Stimulated activated CD8-positive, alpha-beta memory T cell treated with anti-CD3 and anti-CD28 coated beads, Interleukin-4, amount 100 ng/mL, for 48 hours (primary cell): ENCODE data around the gene TFEB.

Experiments
- DNase-seq: peaks from one replicate; pipeline ENCODE4 v3.0.0-alpha.2; 2020

Gene TFEB

DNA sequence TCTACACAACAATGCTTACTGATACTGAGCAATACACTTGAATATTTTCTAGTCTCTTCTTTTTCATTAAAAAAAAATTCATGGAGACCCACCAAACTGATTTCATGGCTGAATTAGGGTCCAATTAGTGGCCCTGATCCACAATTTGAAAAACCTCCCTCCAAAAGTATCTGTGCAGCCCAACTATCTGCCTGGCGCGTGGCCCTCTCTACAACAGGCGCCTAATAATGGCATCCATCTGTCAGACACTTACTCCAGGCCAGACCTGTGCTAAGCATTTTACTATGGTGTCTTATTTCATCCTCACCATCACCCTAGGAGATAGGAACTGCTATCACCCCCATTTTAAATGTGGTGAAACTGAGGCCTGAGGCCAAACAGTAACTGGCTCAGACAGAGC, 14.0 kb downstream of the TFEB start:
- DNase-seq = no peak

DNA sequence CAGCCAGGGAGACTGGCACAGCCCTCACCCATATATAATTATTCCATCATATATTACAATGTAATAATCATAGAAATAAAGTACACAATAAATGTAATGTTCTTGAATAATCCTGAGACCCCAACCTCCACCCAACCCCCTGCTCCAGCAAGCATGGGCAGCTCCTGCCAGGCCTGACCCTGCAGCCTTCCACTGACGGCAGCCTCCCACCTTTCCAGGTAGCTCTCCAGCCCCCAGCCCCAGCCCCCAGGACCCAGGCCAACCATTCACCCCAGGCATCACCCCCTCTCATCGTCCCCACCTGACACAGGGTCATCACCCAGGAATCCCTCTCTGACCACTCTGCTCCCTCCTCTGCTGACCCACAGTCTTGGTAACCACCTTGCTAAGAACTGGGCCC, 14.6 kb downstream of the TFEB start:
- no peak for DNase-seq

- DNase-seq = no peak
These were observed 15.2 kb downstream of the TFEB start for GRCh38 chr6:41720262-41720620.

GRCh38 chr6:41719436-41720261, 15.8 kb downstream of the TFEB start:
- DNase-seq = no peak

DNA sequence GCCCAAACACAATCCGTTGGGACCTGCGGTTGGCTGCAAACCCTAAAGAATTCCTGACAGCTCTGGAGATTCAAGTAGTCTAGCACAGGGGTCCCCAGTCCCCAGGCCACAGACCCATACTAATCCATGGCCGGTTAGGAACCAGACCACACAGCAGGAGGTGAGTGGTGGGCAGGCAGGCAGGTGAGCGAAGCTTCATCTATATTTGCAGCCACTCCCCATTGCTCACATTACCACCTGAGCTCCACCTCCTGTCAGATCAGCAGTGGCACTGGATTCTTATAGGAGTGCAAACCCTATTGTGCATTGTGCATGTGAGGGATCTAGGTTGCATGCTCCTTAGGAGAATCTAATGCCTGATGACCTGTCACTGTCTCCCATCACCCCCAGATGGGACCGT, 16.6 kb downstream of the TFEB start:
- no peak for DNase-seq

DNA sequence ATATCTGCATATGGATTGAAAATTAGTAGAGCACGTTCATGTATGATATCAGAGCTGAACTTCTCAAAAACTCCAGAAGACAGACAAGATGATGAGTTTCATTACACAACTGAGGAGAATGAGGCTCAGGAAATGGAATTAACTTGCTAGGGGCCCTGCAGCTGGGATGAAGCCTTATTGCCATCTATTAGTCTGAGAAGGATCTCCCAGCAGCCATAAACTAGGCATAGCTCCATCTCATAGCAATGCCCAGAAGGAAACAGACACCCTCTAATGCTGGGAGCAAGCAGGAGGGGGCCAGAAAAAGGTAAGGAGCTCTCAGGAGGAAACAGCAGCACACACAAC, 18.0 kb downstream of the TFEB start:
- no peak for DNase-seq

DNA sequence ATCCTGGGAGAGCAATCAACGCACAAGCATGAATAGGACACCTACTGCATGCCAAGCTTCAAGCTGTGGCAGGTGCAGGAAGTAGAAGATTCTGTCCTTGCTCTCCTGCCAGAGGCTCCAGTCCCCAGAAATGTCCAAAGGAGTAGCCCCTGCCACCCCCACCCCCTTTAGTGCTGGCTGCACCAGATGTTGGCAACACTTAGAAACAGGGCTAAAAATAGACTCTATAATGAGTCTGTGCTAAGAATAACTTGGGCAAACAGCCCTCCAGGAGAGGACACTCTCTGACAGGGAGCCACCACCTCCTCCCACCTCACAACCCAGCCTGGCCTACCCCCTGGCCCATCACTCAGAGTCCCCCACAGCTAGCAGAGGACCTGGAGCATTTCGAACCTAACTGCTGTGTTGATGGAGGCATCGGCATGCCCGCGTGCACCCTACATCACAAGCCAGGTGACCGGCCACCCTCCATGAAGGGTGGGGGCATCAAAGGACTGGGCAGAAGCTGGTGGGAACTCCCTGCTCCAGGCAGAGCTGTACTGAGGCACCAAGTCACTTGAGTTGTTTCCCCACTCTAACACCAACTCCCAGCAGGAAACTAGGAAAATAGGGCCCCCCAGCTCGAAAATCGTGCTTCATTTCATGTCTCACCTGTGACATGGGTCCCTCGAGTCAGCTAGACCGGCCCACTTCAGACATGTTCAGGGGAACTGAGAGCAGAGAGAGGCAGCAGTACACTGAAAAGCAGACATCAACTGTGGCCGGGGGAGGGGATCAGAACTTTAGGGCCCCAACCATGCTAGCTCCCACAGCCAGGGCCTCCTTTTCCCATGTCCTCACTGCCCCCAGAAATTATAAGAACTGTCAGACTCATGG, 18.7 kb downstream of the TFEB start:
- DNase-seq = no peak

DNA sequence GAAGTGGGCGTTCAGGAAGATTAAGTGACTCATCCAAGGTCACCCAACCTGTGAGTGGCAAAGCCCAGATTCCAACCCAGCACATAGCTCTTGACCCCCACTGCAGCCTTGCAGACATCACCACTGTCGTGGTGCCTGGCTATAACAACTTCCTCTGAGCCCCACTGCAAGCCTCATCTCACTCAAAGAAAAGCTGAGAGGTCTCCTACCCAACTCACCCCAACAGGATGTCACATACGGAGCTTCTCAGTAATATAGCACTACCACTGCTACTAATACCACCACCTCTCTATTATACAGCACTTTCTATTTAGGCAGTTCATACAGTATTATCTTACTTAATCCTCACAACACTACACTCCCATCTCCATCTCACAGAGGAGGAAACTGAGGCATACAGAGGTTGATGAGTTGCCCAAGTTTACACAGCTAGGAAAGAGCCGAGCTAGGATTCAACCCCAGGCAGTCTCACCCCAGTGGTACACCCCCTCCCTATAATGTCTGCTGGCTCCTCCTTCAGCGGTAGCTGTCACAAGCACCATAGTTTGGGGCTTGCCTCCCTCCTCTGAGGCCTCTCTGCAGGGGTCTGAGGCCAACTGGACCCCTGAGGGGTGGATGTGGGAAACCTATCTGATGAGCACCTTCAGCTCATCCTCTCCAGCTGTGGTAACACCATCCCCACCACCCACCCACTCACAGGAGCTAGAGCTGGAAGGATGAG, 19.5 kb downstream of the TFEB start:
- no peak for DNase-seq

DNA sequence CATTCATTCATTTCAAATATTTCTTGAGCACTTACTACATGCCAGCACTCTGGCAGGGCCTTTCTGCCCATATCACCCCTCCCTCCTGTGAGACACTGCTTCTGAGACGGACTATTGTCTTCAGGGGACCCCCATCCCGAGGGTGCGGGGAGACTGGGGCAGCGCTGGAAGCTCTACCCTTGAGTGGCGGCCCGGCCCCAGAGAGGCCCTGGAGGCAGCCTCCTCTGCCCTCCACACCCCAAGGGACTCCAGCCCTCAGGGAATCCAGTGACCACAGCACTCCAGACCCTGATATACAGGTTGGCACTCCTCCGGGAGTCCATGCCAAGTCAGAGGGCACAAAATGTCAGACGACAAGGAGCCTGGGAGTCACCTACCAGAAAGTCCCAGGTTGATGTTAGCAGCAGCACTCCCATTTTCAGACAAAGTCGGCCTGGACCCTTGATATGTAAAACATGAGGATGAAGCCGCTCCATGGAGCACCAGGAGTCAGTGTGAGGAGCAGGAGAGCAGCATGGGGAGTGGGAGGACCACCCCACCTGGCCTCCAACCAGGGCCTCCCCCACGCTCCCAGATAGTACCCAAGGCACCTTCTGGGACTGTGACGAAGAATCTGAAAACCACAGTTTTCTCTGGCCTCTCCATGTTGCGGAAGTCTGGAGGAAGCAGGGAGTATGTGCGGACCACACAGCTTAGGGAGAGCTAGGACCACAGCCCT, 20.7 kb downstream of the TFEB start:
- DNase-seq = no peak

DNA sequence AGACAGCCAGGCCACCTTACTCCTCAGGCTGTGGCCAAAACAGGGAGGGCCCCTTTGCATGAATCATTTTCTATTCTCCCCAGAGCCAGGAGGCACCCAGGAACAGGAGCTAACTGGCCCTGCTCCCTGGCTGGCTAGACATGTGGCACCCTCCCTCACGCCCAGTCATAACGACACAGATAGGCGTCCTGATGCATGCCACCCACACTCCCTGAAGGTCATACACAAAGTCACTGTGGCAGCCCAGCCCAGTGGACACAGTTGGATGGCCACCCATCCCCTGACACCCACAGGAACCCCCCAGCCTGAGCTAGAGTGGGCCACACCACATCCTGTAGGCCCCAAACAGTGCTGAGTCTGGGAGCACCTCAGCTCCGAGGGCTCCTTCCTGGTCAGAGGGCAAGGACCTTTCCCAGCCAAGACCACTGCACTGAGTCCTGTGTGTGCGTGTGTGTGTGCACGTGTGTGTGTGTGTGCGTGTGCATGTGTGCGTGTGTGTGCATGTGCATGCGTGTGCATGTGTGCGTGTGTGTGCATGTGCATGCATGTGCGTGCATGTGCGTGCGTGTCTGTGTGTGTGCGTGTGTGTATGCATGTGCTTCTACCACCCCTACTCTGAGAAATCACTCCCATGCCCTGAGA, 21.6 kb downstream of the TFEB start:
- DNase-seq = peak; percentile 41

DNA sequence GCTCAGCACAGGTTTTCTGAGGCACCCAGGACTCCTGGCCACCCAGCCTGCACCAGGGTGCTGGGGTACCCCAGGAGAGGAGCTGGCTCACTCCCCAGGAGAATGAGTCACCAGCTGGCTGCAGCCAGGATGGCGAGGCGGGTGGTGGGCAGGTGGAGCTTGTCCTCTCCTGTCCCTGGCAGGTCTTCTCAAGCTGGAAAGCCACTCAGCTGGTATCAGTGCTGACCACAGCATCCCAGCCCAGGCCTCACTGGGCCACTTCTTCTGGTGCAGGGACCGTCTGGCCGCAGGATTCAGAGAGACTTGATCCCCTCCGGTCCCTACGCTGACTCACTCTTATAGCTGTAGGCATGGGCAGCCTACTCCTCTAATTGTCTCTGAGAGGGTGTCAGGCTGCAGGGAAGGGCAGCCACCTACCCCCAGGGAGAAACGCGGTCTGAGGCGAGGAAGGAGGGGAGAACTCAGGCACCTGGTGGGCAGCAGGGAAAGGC, 22.2 kb downstream of the TFEB start:
- no peak for DNase-seq

DNA sequence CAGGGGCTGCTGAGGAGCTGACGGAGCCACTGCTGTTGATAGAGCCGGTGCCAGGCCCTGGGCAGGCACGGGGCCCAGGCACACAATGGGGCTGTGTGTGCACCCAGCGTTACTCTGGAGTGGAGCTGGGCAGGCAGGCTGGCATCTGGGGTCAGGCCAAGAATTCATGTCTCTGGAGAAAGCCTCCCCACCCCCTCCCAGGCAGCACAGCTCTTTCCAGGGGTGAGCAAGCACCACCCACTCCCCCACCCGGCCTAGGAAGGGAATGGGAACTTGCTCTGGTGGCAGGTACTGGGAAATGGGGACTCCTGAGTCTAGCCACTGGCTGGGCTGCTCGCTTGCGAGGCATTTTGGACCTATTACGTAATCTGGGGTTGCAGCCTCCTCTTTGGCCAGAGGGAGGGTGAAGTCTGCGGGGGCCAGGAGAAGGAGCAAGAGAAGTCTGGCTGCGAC, 22.7 kb downstream of the TFEB start:
- no peak for DNase-seq

- DNase-seq = no peak
These were observed 23.9 kb downstream of the TFEB start for GRCh38 chr6:41711323-41712038.

- no peak for DNase-seq
These were observed 26.0 kb downstream of the TFEB start for GRCh38 chr6:41709375-41709774.

- DNase-seq = no peak
These were observed 26.6 kb downstream of the TFEB start for GRCh38 chr6:41708856-41709255.

DNA sequence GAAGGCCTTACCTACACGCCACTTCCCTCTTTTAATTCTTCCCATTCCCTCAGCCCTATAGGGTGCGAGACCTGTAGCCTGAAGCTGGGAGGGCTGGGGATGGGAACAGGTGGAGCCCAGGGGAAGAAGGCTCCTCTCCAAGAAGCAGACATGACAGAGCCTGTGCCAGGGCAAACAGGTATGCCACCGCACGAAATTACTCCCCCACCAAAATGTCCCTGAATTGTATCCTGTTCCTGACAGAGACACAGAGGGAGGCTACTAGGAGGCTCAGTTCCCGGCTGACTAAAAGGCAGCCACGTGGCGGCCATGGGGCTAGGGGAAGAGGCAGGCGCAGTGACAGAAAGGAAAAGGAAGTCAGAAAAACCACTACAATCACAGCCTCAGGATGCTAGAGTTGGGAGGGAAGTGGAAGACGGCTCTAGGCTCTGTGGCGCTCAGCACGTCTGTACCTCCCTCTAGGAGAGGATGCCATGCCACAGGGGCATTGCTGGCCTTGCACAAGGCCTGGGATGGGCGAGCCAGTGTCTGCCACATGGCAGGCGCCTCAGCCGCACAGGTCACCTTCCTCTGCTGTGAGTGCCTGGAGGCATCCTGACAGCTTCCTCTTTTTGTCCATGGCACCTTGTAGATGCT, 27.7 kb downstream of the TFEB start:
- peak; percentile 43 for DNase-seq

DNA sequence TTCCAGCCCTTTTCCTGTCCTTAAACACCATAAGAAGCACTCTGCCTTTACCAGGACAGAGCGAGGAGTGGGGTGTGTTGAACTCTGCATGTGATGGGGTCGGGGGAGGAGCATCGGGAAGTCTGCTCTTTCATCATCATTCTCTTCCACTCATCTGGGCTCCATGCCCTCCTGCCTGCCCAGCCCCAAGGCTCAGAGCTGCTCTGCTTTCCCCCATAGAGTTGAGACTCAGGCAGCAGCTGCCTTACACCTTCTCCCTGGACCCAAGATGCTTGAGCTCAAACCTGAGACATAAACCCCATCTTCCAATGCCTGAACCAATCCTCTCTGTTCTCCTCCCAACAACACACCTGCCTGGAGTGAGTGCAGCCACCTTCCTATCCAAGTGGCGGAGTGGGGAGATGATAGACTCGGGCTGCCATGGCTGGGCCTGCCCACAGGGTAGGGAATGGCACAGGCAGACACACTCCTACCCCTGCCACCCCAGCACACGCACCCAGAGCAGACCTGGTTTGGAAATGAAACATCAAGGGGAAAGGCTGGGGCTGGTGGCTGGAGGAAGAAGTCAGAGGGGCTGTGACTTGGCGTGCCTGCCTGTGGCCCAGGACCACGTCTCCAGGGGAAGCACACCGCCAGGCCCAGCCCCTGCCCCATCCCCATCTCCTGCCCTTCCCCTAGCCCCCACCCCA, 28.4 kb downstream of the TFEB start:
- peak; percentile 40 for DNase-seq

DNA sequence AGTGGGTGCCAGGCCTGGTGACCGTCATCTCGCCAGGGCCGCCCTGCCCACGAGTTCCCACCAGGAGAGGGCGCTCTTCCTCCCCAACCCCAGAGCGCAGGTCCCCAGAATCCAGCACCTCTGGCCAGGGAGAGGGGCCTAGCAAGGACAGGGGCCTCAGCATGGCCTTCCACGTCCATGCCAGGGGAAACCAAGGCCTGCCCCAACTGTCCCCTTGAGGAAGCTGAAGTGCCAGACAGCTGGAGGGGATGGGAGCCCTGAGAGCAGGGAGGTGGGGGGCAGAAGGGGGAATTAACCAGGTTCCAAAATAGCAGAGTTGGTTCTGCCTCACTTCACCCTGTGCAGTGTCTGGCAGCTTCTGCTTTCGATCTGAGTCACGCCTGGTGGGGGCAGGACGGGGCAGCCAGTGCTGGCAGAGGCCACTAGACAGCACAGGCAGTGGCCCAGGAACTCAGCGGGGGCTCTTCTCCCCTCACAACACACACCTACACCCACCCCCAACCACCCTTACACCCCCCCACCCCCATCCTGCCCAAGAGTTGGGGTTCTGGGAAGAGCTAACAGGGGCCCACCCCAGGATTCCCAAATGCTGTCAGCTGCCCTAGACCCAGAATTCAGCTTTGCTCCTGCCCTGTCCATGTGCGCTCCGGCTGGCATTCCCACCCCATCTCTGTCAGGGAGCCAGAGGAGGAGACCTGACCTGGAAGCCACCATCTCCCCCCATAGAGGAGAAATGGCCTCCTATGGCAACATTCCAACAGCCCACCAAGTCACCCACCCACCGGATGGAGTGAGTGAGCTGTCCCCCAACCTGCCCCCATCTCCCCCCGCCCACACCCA, 29.2 kb downstream of the TFEB start:
- peak; percentile 85 for DNase-seq

- DNase-seq = no peak
These were observed 30.0 kb downstream of the TFEB start for GRCh38 chr6:41705311-41705995.
